GM12878 (cell line): Measurements from ENCODE around the gene APOO. TPM values are rescaled to one million over a fixed set of nuclear protein-coding genes. Genes with fewer than 3 reads are reported as not detected.

Source experiments
- ATAC-seq: fragments of 200-7000 bp; cut with Tn5 transposase; 3 replicates; pipeline ENCODE4 v1.9.1; 2020; ENCODE audit warnings: mild to moderate bottlenecking, moderate library complexity
- BruUV-seq: library from RNA; stranded (reverse); fragments of 400-500 nt; replicated peaks from 2 replicates; lab custom pipeline; 2021; lab: Mats Ljungman, UMichigan
- CTCF ChIA-PET: fragments of 300-600 bp; sonication (Branson Sonifier 250); formaldehyde crosslinking; extraction: SDS; loops from one replicate; lab custom pipeline; 2021; ENCODE audit warnings: inconsistent platforms; lab: Yijun Ruan, JAX
- POLR2A ChIA-PET: fragments of 350-600 bp; formaldehyde crosslinking; extraction: SDS; loops from one replicate; lab custom pipeline; 2021; ENCODE audit warnings: inconsistent platforms; lab: Charles Lee
- RAD21 ChIA-PET: fragments of 300-600 bp; sonication (Branson Sonifier 250); formaldehyde crosslinking; loops from one replicate; lab custom pipeline; 2023; ENCODE audit warnings: antibody characterized with exemption; ENCODE audit not compliant: unreplicated experiment; lab: Charles Lee
- SMC1A ChIA-PET: fragments of 300-600 bp; sonication (Branson Sonifier 250); formaldehyde crosslinking; loops from one replicate; lab custom pipeline; 2023; ENCODE audit not compliant: unreplicated experiment, uncharacterized antibody; lab: Charles Lee
- DNase-seq: peaks from one replicate; pipeline ENCODE4 v3.0.0-alpha.2; 2011; ENCODE audit warnings: low read depth, low spot score
- FAIRE-seq: peaks from 3 replicates; lab custom pipeline; 2011; peaks lifted over from hg19 to GRCh38; lab: Jason Lieb, UNC
- H2AFZ ChIP-seq: 2 replicates; pipeline ENCODE4 v1.6.0; 2011; ENCODE audit warnings: low read depth, low read length, control low read depth; ENCODE audit not compliant: control insufficient read depth
- H3K27ac ChIP-seq: 2 replicates; pipeline ENCODE4 v1.5.1; 2011; ENCODE audit warnings: control low read depth; ENCODE audit not compliant: control insufficient read depth, insufficient read depth
- H3K27me3 ChIP-seq, 2 experiments: replicated peaks in 1 of 2; 2 replicates each; pipeline versions ENCODE4 v1.6.0 to v1.6.1; 2011; ENCODE audit warnings: low read length in 1 of 2; ENCODE audit not compliant: control insufficient read depth in 2 of 2, insufficient read depth in 2 of 2
- H3K36me3 ChIP-seq, 2 experiments: 2 replicates each; pipeline ENCODE4 v1.5.1; 2011; ENCODE audit warnings: low read length in 1 of 2; ENCODE audit not compliant: control insufficient read depth in 2 of 2, insufficient read depth in 2 of 2
- H3K4me1 ChIP-seq: 2 replicates; pipeline ENCODE4 v1.6.1; 2011; ENCODE audit warnings: mild to moderate bottlenecking, low read length, moderate library complexity, mixed read lengths; ENCODE audit not compliant: control insufficient read depth, insufficient read depth
- H3K4me2 ChIP-seq: 2 replicates; pipeline ENCODE4 v1.6.0; 2011; ENCODE audit warnings: control low read depth; ENCODE audit not compliant: control insufficient read depth, insufficient read depth
- H3K4me3 ChIP-seq: fragments of 200-600 bp; sonication (generic); 2 replicates; pipeline ENCODE4 v1.5.1; 2016
- H3K79me2 ChIP-seq: 2 replicates; pipeline ENCODE4 v1.6.0; 2011; ENCODE audit warnings: low read length; ENCODE audit not compliant: control insufficient read depth, insufficient read depth
- H3K9ac ChIP-seq: 2 replicates; pipeline ENCODE4 v1.8.0; 2011; ENCODE audit warnings: low read length, control low read depth, mixed read lengths; ENCODE audit not compliant: control insufficient read depth, insufficient read depth
- H3K9me3 ChIP-seq: replicated peaks from 3 replicates; pipeline ENCODE4 v1.5.1; 2011; ENCODE audit warnings: mild to moderate bottlenecking, low read length; ENCODE audit not compliant: control insufficient read depth, insufficient read depth
- H4K20me1 ChIP-seq: 2 replicates; pipeline ENCODE4 v1.6.0; 2011; ENCODE audit not compliant: control insufficient read depth, insufficient read depth
- ASH2L ChIP-seq: fragments of 300-600, 200-600 bp; sonication (generic); IDR thresholded peaks from 2 replicates; pipeline ENCODE4 v1.6.1; 2017; ENCODE audit warnings: low read depth, mild to moderate bottlenecking, borderline replicate concordance
- E2F8 ChIP-seq: fragments of 450-650 bp; IDR thresholded peaks from 2 replicates; pipeline ENCODE4 v1.6.1; 2018; ENCODE audit warnings: mild to moderate bottlenecking, low read depth, moderate library complexity; ENCODE audit not compliant: partially characterized antibody
- E4F1 ChIP-seq: fragments of 450-650 bp; IDR thresholded peaks from 2 replicates; pipeline ENCODE4 v1.6.1; 2018; ENCODE audit warnings: borderline replicate concordance, mild to moderate bottlenecking; ENCODE audit not compliant: partially characterized antibody
- IRF3 ChIP-seq: fragments of 450-650 bp; IDR thresholded peaks from 2 replicates; pipeline ENCODE4 v1.6.1; 2014; ENCODE audit warnings: mild to moderate bottlenecking
- IRF5 ChIP-seq: fragments of 450-650 bp; IDR thresholded peaks from 2 replicates; pipeline ENCODE4 v1.6.1; 2017; ENCODE audit warnings: borderline replicate concordance
- JUND ChIP-seq: IDR thresholded peaks from 2 replicates; pipeline ENCODE4 v1.6.1; 2012; ENCODE audit warnings: low read depth, mild to moderate bottlenecking, low read length, improper control_type of control experiment, moderate library complexity
- NBN ChIP-seq: fragments of 450-650 bp; IDR thresholded peaks from 2 replicates; pipeline ENCODE4 v1.6.1; 2016
- NFYA ChIP-seq: IDR thresholded peaks from 2 replicates; pipeline ENCODE4 v1.6.1; 2011; ENCODE audit warnings: low read depth, mild to moderate bottlenecking, low read length, improper control_type of control experiment, borderline replicate concordance
- NR2C1 ChIP-seq: fragments of 450-650 bp; IDR thresholded peaks from 2 replicates; pipeline ENCODE4 v1.6.1; 2017; ENCODE audit warnings: antibody characterized with exemption, mild to moderate bottlenecking, moderate library complexity
- USF2 ChIP-seq: IDR thresholded peaks from 2 replicates; pipeline ENCODE4 v1.6.1; 2011; ENCODE audit warnings: low read depth, low read length, improper control_type of control experiment, borderline replicate concordance
- WGBS: methylation state at CpG from one replicate; pipeline ENCODE4 v1.1.6; 2016; ENCODE audit warnings: low lambda C conversion rate; ENCODE audit not compliant: insufficient replicate concordance, insufficient coverage; ENCODE audit errors: missing lambda C conversion rate; 5-methylcytosine and 5-hydroxymethylcytosine counted together
- in situ Hi-C: fragments of 300-500 bp; cut with MboI; formaldehyde crosslinking; loops from 9 replicates; pipeline ENCODE4 v1.14.3; 2018; ENCODE audit warnings: mixed read lengths
- intact Hi-C: fragments of 100-400 bp; cut with micrococcal nuclease; formaldehyde crosslinking; loops from one replicate; pipeline ENCODE4 v1.14.2; 2022; ENCODE audit not compliant: unreplicated experiment
- polyA plus RNA-seq, 11 experiments: library from polyadenylated mRNA; depleted of rRNA in 4 of 11; unstranded in 6 of 11; stranded (reverse) in 5 of 11; fragments of >200 nt; fragmentation: Nextera tagmentation in 4 of 11; fragmentation: Illumina TruSeq in 1 of 11; extraction: Ambion mirVana in 4 of 11; extraction: Trizol in 1 of 11; gene quantifications; 1 replicate in 1 of 11; 2 replicates in 10 of 11; pipeline versions ENCODE4 v1.2.1 to v1.2.3, GENCODE V29; 2011 to 2016; ENCODE audit warnings: inconsistent platforms in 2 of 11, missing spikeins in 2 of 11, low read depth in 1 of 11
- total RNA-seq, 4 experiments: library from RNA; depleted of rRNA in 3 of 4; stranded (reverse); fragments of >200 nt in 3 of 4; fragmentation: Illumina TruSeq in 1 of 4; extraction: Trizol in 1 of 4; gene quantifications; 2 replicates each; pipeline versions ENCODE4 v1.2.1 to v1.2.3, GENCODE V29; 2013 to 2021

Gene APOO
- total and polyA plus RNA-seq, 10 of the 15 experiments (the other 5 are each of a cell fraction or from before 2014, with no cell fraction given), result 20.7 to 68.7 (median 35.5) TPM

- Histone ChIP-seq H3K9ac (no peak overlapping the region), H4K20me1 (no peaks in the 10 kb centered on the region), H3K4me3 (no peak overlapping the region), H3K4me1 (no peaks in the 10 kb centered on the region; the same call in 1 of the 2 replicates), H2AFZ (no peak overlapping the region), H3K27ac (no peak overlapping the region), H3K36me3 (no peaks in the 10 kb centered on the region), H3K9me3 (no peaks in the 10 kb centered on the region), H3K4me2 (no peak overlapping the region), H3K79me2 (no peaks in the 10 kb centered on the region), H3K27me3 (no peaks in the 10 kb centered on the region)
- in situ Hi-C loops, result no loop called here
- RAD21 ChIA-PET, result no interaction called here
- CTCF ChIA-PET, result no interaction called here
- ATAC-seq (no peak), DNase-seq (no peak), FAIRE-seq (no peak)
- 0% methylated on average over 1 of the region's 1 CpG for WGBS
- SMC1A ChIA-PET, result no interaction called here
- TF ChIP-seq USF2, result no peak
- no peak for TF ChIP-seq E4F1
- no peak for TF ChIP-seq IRF3
- no peak for TF ChIP-seq NBN
- TF ChIP-seq NFYA, result no peak
- no peak for TF ChIP-seq ASH2L
- no peak for TF ChIP-seq NR2C1
- no peak for TF ChIP-seq E2F8
- no peak for TF ChIP-seq IRF5
- TF ChIP-seq JUND, result no peak
- intact Hi-C loops, result no loop called here
- POLR2A ChIA-PET, result no interaction called here
- no TSS peak for BruUV-seq
These were observed 24.3 kb upstream of the APOO start for GRCh38 chrX:23932046-23932445.
